ENCODE results near the gene TJAP1.

Gene TJAP1

GRCh38 chr6:43434001-43434840 is 43.1 kb upstream of the TJAP1 start:
- Histone ChIP-seq H3K4me3 (ENCODE audit: low read depth, low read length) (no peak overlapping the region), H3K4me1 (ENCODE audit: control insufficient read depth, insufficient read depth, low read length) (peaks cover 6% of the 10 kb centered on the region), H3K36me3 (ENCODE audit: control insufficient read depth in 2 of 2, insufficient read depth in 1 of 2, low read length in 2 of 2) (peaks cover 10 to 46% of the 10 kb centered on the region in 2 experiments; a peak in 2 of 3 replicates), H3K9me3 (ENCODE audit: control insufficient read depth, insufficient read depth, low read depth, low read length) (no peaks in the 10 kb centered on the region), H3K27ac (ENCODE audit: extremely low read depth, low read depth, low read length) (no peak overlapping the region)
- TF ChIP-seq ZNF280D (tag by site-specific recombination; IDR thresholded peaks at IDR 0.05) (no peak), ZNF596 (tag by site-specific recombination; IDR thresholded peaks at IDR 0.05) (no peak), ZNF423 (tag by site-specific recombination; IDR thresholded peaks at IDR 0.05) (no peak)
- POLR2A ChIA-PET = interaction anchor here (0.7 to 2.5 kb wide), 5 partner anchors 19 to 188 kb away, joined by 3 to 7 read pairs (median 4); partner anchors contain the start of genes DLK2 and ZNF318
- CTCF ChIA-PET = interaction anchor here (0.7 kb wide), 1 partner anchor 363 kb away, joined by 3 read pairs; no protein-coding TSS in a partner anchor

DNA sequence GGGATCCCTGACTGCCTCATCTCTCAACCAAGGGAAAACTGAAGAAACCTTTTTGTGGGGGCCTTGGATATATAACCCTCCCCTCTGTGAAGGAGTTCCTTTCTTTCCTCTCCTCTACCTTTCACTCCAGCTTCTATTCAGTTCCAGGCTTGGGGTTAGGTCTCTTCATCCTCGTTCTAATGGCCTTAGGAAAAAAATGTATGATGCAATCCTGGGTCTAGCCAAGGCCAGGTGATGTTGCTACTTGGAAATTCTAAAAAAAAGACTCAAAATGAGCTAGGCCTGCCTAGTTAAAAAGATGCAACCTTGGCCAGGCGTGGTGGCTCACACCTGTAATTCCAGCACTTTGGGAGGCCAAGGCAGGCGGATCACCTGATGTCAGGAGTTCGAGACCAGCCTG is 42.4 kb upstream of the TJAP1 start:
- TF ChIP-seq ZBTB21 (tag by site-specific recombination; IDR thresholded peaks at IDR 0.05) (no peak), ZNF596 (tag by site-specific recombination; IDR thresholded peaks at IDR 0.05) (peak; percentile 43; the same call in 1 of the 2 replicates)
- CTCF ChIA-PET = interaction anchor here (0.7 to 1.2 kb wide), 2 partner anchors 18 to 62 kb away, joined by 3 read pairs; no protein-coding TSS in a partner anchor
- H3K4me3 ChIP-seq (ENCODE audit: low read depth, low read length) = no peak overlapping the region
- POLR2A ChIA-PET = interaction anchor here (0.7 to 2.5 kb wide), 4 partner anchors 32 to 414 kb away, joined by 3 to 7 read pairs (median 4); partner anchors contain the start of genes RRP36 and ZNF318
- no peaks in the 10 kb centered on the region for H3K9me3 ChIP-seq (ENCODE audit: control insufficient read depth, insufficient read depth, low read depth, low read length)
- peaks cover 11 to 46% of the 10 kb centered on the region in 2 experiments; a peak in 2 of 3 replicates for H3K36me3 ChIP-seq (ENCODE audit: control insufficient read depth in 2 of 2, insufficient read depth in 1 of 2, low read length in 2 of 2)
- peaks cover 6% of the 10 kb centered on the region for H3K4me1 ChIP-seq (ENCODE audit: control insufficient read depth, insufficient read depth, low read length)
- H3K27ac ChIP-seq (ENCODE audit: extremely low read depth, low read depth, low read length) = no peak overlapping the region

DNA sequence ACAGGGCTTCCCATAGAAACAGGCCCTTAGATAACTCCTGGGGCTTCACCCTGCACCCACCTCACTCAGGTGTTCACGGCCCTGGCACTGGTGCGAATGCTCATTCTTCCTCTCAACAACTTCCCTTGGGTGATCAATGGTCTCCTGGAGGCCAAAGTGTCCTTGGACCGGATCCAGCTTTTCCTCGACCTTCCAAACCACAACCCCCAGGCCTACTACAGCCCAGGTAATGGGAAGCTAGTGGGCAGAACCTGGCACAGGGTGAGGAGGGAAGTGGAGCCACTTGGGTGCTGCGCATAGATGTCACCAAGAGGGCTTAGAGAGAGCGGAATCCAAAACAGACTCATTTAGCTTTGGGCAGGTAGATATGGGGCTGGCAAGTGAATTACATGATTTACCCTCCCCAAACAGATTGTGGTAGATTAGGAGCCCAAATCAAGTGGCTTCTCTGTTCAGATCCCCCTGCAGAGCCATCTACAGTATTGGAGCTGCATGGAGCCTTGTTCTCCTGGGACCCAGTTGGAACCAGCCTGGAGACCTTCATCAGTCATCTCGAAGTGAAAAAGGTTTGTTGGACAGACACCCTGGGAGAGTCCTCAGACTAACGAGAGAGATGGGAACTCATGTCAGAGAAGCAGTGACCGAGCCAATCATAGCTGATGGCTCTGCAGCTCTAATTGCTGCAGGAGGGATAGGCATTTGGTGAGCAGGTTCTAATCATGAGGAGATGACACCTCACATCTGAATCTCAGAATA is 41.5 kb upstream of the TJAP1 start:
- Histone ChIP-seq H3K4me1 (ENCODE audit: control insufficient read depth, insufficient read depth, low read length) (peaks cover 6% of the 10 kb centered on the region), H3K4me3 (ENCODE audit: low read depth, low read length) (no peak overlapping the region), H3K9me3 (ENCODE audit: control insufficient read depth, insufficient read depth, low read depth, low read length) (no peaks in the 10 kb centered on the region), H3K36me3 (ENCODE audit: control insufficient read depth in 2 of 2, insufficient read depth in 1 of 2, low read length in 2 of 2) (peaks cover 13 to 50% of the 10 kb centered on the region in 2 experiments; a peak in 2 of 3 replicates), H3K27ac (ENCODE audit: extremely low read depth, low read depth, low read length) (no peak overlapping the region)
- ChIA-PET CTCF (interaction anchor here (0.6 to 1.2 kb wide), 4 partner anchors 9 to 22 kb away, joined by 3 read pairs; no protein-coding TSS in a partner anchor), POLR2A (interaction anchor here (0.5 to 3.1 kb wide), 7 partner anchors 8 to 915 kb away, joined by 3 to 22 read pairs (median 4); partner anchors contain the start of genes ABCC10 and ZNF318)
- TF ChIP-seq ZNF610 (tag by site-specific recombination; IDR thresholded peaks at IDR 0.05; ENCODE audit: borderline replicate concordance) = no peak
- no peak for TF ChIP-seq FEZF1 (tag by site-specific recombination; IDR thresholded peaks at IDR 0.05)
- TF ChIP-seq, protein P1, sequence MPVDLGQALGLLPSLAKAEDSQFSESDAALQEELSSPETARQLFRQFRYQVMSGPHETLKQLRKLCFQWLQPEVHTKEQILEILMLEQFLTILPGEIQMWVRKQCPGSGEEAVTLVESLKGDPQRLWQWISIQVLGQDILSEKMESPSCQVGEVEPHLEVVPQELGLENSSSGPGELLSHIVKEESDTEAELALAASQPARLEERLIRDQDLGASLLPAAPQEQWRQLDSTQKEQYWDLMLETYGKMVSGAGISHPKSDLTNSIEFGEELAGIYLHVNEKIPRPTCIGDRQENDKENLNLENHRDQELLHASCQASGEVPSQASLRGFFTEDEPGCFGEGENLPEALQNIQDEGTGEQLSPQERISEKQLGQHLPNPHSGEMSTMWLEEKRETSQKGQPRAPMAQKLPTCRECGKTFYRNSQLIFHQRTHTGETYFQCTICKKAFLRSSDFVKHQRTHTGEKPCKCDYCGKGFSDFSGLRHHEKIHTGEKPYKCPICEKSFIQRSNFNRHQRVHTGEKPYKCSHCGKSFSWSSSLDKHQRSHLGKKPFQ (tag by site-specific recombination; IDR thresholded peaks at IDR 0.05) = no peak
- TF ChIP-seq, protein P2, sequence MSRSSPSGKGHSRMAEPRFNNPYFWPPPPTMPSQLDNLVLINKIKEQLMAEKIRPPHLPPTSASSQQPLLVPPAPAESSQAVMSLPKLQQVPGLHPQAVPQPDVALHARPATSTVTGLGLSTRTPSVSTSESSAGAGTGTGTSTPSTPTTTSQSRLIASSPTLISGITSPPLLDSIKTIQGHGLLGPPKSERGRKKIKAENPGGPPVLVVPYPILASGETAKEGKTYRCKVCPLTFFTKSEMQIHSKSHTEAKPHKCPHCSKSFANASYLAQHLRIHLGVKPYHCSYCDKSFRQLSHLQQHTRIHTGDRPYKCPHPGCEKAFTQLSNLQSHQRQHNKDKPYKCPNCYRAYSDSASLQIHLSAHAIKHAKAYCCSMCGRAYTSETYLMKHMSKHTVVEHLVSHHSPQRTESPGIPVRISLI (tag by site-specific recombination; IDR thresholded peaks at IDR 0.05) = no peak
- no peak for TF ChIP-seq KLF16 (tag by site-specific recombination; IDR thresholded peaks at IDR 0.05)
- no peak for TF ChIP-seq OSR2 (tag by site-specific recombination; IDR thresholded peaks at IDR 0.05)
- no peak for TF ChIP-seq ZNF777 (tag by site-specific recombination; IDR thresholded peaks at IDR 0.05; ENCODE audit: borderline replicate concordance)
- no peak for TF ChIP-seq ZNF623 (tag by site-specific recombination; IDR thresholded peaks at IDR 0.05)
- TF ChIP-seq ZNF23 (tag by site-specific recombination; IDR thresholded peaks at IDR 0.05; ENCODE audit: borderline replicate concordance) = no peak
- TF ChIP-seq ZNF146 (tag by site-specific recombination; IDR thresholded peaks at IDR 0.05) = no peak
- TF ChIP-seq ZNF132 (tag by site-specific recombination; IDR thresholded peaks at IDR 0.05; ENCODE audit: borderline replicate concordance) = no peak
- TF ChIP-seq GLI4 (tag by site-specific recombination; IDR thresholded peaks at IDR 0.05) = no peak
- TF ChIP-seq ZNF169 (tag by site-specific recombination; IDR thresholded peaks at IDR 0.05) = no peak
- no peak for TF ChIP-seq ZBTB21 (tag by site-specific recombination; IDR thresholded peaks at IDR 0.05)
- TF ChIP-seq, protein P3, sequence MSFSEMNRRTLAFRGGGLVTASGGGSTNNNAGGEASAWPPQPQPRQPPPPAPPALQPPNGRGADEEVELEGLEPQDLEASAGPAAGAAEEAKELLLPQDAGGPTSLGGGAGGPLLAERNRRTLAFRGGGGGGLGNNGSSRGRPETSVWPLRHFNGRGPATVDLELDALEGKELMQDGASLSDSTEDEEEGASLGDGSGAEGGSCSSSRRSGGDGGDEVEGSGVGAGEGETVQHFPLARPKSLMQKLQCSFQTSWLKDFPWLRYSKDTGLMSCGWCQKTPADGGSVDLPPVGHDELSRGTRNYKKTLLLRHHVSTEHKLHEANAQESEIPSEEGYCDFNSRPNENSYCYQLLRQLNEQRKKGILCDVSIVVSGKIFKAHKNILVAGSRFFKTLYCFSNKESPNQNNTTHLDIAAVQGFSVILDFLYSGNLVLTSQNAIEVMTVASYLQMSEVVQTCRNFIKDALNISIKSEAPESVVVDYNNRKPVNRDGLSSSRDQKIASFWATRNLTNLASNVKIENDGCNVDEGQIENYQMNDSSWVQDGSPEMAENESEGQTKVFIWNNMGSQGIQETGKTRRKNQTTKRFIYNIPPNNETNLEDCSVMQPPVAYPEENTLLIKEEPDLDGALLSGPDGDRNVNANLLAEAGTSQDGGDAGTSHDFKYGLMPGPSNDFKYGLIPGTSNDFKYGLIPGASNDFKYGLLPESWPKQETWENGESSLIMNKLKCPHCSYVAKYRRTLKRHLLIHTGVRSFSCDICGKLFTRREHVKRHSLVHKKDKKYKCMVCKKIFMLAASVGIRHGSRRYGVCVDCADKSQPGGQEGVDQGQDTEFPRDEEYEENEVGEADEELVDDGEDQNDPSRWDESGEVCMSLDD (tag by site-specific recombination; IDR thresholded peaks at IDR 0.05) = no peak
